ENCODE results near the gene SEMA3C. TPM values are rescaled to one million over a fixed set of nuclear protein-coding genes. Genes with fewer than 3 reads are reported as not detected.

The SEMA3C gene
- total RNA-seq, 1 experiment from 2014 or later: 13.3 TPM

- no peaks in the 10 kb centered on the region for H3K36me3 ChIP-seq (ENCODE audit: insufficient read depth, low read length, poor library complexity, severe bottlenecking)
- H3K27me3 ChIP-seq (replicated peaks; ENCODE audit: insufficient read depth, low read depth, low read length, poor library complexity): no peaks in the 10 kb centered on the region
- no peaks in the 10 kb centered on the region for H3K9me3 ChIP-seq (ENCODE audit: low read depth, low read length, poor library complexity, severe bottlenecking)
- no peak overlapping the region for H3K4me3 ChIP-seq (ENCODE audit: low read depth, low read length, poor library complexity, severe bottlenecking)
- DNase-seq (ENCODE audit: low spot score): no peak
- H3K27ac ChIP-seq (ENCODE audit: low read depth, low read length, poor library complexity, severe bottlenecking): no peak overlapping the region
- CTCF ChIA-PET: no interaction called here
- H3K4me1 ChIP-seq (ENCODE audit: insufficient read depth, low read length, poor library complexity, severe bottlenecking): no peaks in the 10 kb centered on the region
- intact Hi-C loops (cut with micrococcal nuclease; ENCODE audit: unreplicated experiment): no loop called here
- POLR2A ChIA-PET (ENCODE audit: low non-redundant PET): no interaction called here
- TF ChIP-seq CTCF (conservative IDR thresholded peaks at IDR 0.05; ENCODE audit: low read depth, low read length) (no peak), EZH2 (IDR thresholded peaks at IDR 0.05; ENCODE audit: borderline replicate concordance, low read depth, low read length, poor library complexity, severe bottlenecking) (no peak)
- BruUV-seq (replicated peaks): no TSS peak
These were observed 165.7 kb downstream of the SEMA3C start for GRCh38 chr7:80752954-80753690.

- Histone ChIP-seq H3K36me3 (ENCODE audit: insufficient read depth, low read length, poor library complexity, severe bottlenecking) (no peaks in the 10 kb centered on the region), H3K27ac (ENCODE audit: low read depth, low read length, poor library complexity, severe bottlenecking) (no peak overlapping the region), H3K9me3 (ENCODE audit: low read depth, low read length, poor library complexity, severe bottlenecking) (no peaks in the 10 kb centered on the region), H3K4me1 (ENCODE audit: insufficient read depth, low read length, poor library complexity, severe bottlenecking) (no peaks in the 10 kb centered on the region), H3K4me3 (ENCODE audit: low read depth, low read length, poor library complexity, severe bottlenecking) (no peak overlapping the region), H3K27me3 (replicated peaks; ENCODE audit: insufficient read depth, low read depth, low read length, poor library complexity) (no peaks in the 10 kb centered on the region)
- no peak for DNase-seq (ENCODE audit: low spot score)
- no peak for TF ChIP-seq CTCF (conservative IDR thresholded peaks at IDR 0.05; ENCODE audit: low read depth, low read length)
- BruUV-seq (replicated peaks): no TSS peak
- CTCF ChIA-PET: no interaction called here
- POLR2A ChIA-PET (ENCODE audit: low non-redundant PET): no interaction called here
- intact Hi-C loops (cut with micrococcal nuclease; ENCODE audit: unreplicated experiment): no loop called here
These were observed 169.6 kb downstream of the SEMA3C start for GRCh38 chr7:80749270-80749669.

GRCh38 chr7:80748363-80749042, 170.3 kb downstream of the SEMA3C start:
- intact Hi-C loops (cut with micrococcal nuclease; ENCODE audit: unreplicated experiment): no loop called here
- ChIA-PET POLR2A (ENCODE audit: low non-redundant PET) (no interaction called here), CTCF (no interaction called here)
- H3K27ac ChIP-seq (ENCODE audit: low read depth, low read length, poor library complexity, severe bottlenecking): no peak overlapping the region
- no peak overlapping the region for H3K4me3 ChIP-seq (ENCODE audit: low read depth, low read length, poor library complexity, severe bottlenecking)
- H3K4me1 ChIP-seq (ENCODE audit: insufficient read depth, low read length, poor library complexity, severe bottlenecking): no peaks in the 10 kb centered on the region
- BruUV-seq (replicated peaks): no TSS peak
- DNase-seq (ENCODE audit: low spot score): no peak
- no peaks in the 10 kb centered on the region for H3K9me3 ChIP-seq (ENCODE audit: low read depth, low read length, poor library complexity, severe bottlenecking)
- H3K27me3 ChIP-seq (replicated peaks; ENCODE audit: insufficient read depth, low read depth, low read length, poor library complexity): no peaks in the 10 kb centered on the region
- H3K36me3 ChIP-seq (ENCODE audit: insufficient read depth, low read length, poor library complexity, severe bottlenecking): no peaks in the 10 kb centered on the region
- TF ChIP-seq CTCF (conservative IDR thresholded peaks at IDR 0.05; ENCODE audit: low read depth, low read length) (no peak), EZH2 (IDR thresholded peaks at IDR 0.05; ENCODE audit: borderline replicate concordance, low read depth, low read length, poor library complexity, severe bottlenecking) (no peak)

All from A673 (cell line).